C4-2B (cell line): ENCODE data around the gene KPNB1.
A peak's percentile ranks its signal among the peaks of the same experiment; 100 is the strongest.

Source experiments
- H3K27ac ChIP-seq: fragments of 450-650 bp; 2 replicates; pipeline ENCODE4 v1.5.1; 2017
- CTCF ChIP-seq: fragments of 450-650 bp; conservative IDR thresholded peaks from 2 replicates; pipeline ENCODE4 v1.5.1; 2017; ENCODE audit warnings: mild to moderate bottlenecking
- ZFX ChIP-seq: fragments of 450-650 bp; IDR thresholded peaks from 2 replicates; pipeline ENCODE4 v1.6.1; 2017

KPNB1 gene

GRCh38 chr17:47687328-47687690, 37.6 kb downstream of the KPNB1 start:
- TF ChIP-seq ZFX (no peak), CTCF (no peak)
- H3K27ac ChIP-seq, result peak overlapping the region; percentile 25; the same call in 1 of the 2 replicates

- peak overlapping the region; percentile 25; the same call in 1 of the 2 replicates for H3K27ac ChIP-seq
- TF ChIP-seq CTCF, result no peak
- TF ChIP-seq ZFX, result no peak
These were observed 38.0 kb downstream of the KPNB1 start for GRCh38 chr17:47687748-47688147.

GRCh38 chr17:47690121-47690520, 40.4 kb downstream of the KPNB1 start:
- no peak overlapping the region for H3K27ac ChIP-seq
- no peak for TF ChIP-seq ZFX
- TF ChIP-seq CTCF, result no peak

GRCh38 chr17:47692137-47692894, 42.6 kb downstream of the KPNB1 start:
- peak overlapping the region; percentile 93 for H3K27ac ChIP-seq
- TF ChIP-seq ZFX (no peak), CTCF (no peak)

GRCh38 chr17:47692895-47693730, 43.4 kb downstream of the KPNB1 start:
- peak overlapping the region; percentile 93 for H3K27ac ChIP-seq
- no peak for TF ChIP-seq CTCF
- TF ChIP-seq ZFX, result no peak

- H3K27ac ChIP-seq, result peak within 1 kb of the TSS; percentile 93
- TF ChIP-seq CTCF (no peak), ZFX (peak; percentile 56; the same call in 1 of the 2 replicates)
These were observed 44.2 kb downstream of the KPNB1 start, which contains the start of gene TBKBP1 for GRCh38 chr17:47693731-47694580. TSS of gene TBKBP1 (plus strand) at chr17:47694161. CDS start at chr17:47696113, 1,952 bp downstream.
